Astrocyte of the spinal cord (primary cell): ENCODE measurements around the gene RFESD.
A peak's percentile ranks its signal among the peaks of the same experiment; 100 is the strongest.

Experiments used
- DNase-seq: peaks from one replicate; pipeline ENCODE4 v3.0.0; 2011; ENCODE audit warnings: low read depth, low spot score
- H3K4me3 ChIP-seq: 2 replicates; pipeline ENCODE4 v1.5.1; 2011; ENCODE audit warnings: low read depth, mild to moderate bottlenecking, low read length, moderate library complexity
- CTCF ChIP-seq: IDR thresholded peaks from 2 replicates; pipeline ENCODE4 v1.5.1; 2012; ENCODE audit warnings: low read depth, mild to moderate bottlenecking, low read length, inconsistent platforms
- in situ Hi-C: cut with HindIII; loops from 2 replicates; pipeline ENCODE4 v1.10.0; 2017; ENCODE audit warnings: low sequenced_read_pairs

Gene RFESD

DNA sequence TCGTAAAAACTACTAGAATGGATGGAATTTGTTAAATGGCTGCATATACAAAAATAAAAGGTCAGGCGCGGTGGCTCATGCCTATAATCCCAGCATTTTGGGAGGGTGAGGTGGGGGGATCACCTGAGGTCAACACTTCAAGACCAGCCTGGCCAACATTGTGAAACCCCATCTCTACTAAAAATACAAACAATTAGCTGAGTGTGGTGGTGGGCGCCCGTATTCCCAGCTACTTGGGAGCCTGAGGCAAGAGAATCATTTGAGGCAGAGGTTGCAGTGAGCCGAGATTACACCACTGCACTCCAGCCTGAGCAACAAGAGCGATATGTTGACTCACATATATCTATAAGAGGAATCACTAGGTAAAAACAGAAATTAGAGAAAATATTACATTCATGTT lies 36.0 kb upstream of the RFESD start:
- no peak for DNase-seq
- no peak for TF ChIP-seq CTCF
- no peak overlapping the region for H3K4me3 ChIP-seq
- in situ Hi-C loops = no loop called here

- no peak for DNase-seq
- H3K4me3 ChIP-seq = no peak overlapping the region
- in situ Hi-C loops = no loop called here
- TF ChIP-seq CTCF = no peak
Observed at GRCh38 chr5:95611396-95611795, 35.2 kb upstream of the RFESD start.

- no peak overlapping the region for H3K4me3 ChIP-seq
- DNase-seq = no peak
- no peak for TF ChIP-seq CTCF
- in situ Hi-C loops = no loop called here
Observed at GRCh38 chr5:95613514-95613913, 33.1 kb upstream of the RFESD start.

DNA sequence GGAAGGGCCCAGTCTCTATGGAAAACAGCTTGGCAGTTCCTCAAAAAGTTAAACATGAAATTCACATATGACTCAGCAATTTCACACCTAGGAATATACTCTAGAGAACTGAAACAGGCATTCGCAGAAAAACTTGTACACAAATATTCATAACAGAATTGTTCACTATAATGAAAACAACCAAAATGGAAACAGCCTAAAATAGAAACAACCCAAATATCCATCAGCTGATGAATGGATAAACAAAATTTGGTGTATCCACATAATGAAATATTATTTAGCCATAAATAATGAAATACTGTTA lies 31.5 kb upstream of the RFESD start:
- no peak for TF ChIP-seq CTCF
- H3K4me3 ChIP-seq = no peak overlapping the region
- DNase-seq = no peak
- in situ Hi-C loops = no loop called here

- peak; percentile 23 for DNase-seq
- H3K4me3 ChIP-seq = no peak overlapping the region
- TF ChIP-seq CTCF = no peak
- in situ Hi-C loops = no loop called here
Observed at GRCh38 chr5:95617057-95617456, 29.5 kb upstream of the RFESD start.

GRCh38 chr5:95619096-95619495 lies 27.5 kb upstream of the RFESD start:
- no peak overlapping the region for H3K4me3 ChIP-seq
- no peak for DNase-seq
- in situ Hi-C loops = no loop called here
- no peak for TF ChIP-seq CTCF

DNA sequence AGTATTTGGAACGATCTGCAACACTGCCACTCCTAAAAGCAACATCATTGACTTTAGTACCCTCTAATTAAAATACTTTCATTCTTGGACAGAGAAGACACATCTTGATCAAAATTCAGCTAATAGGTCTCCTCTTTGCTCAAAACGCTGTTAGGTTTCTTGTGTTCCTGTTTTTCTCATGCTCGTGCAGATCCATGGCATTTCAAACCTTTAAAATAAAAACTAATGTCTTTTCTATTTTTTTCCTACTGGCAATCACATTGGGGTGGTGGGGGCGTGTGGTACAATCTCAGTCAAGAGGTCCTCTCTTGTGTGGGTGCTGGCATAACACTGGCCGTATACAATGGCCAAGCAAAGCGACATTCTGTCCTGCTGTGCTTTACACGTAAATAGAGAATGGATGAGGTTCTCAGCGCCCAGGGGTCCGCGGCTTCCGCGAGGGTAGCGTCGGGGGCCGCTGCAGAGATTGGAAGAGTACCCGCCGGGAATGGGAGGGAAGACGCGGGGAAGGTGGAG lies 27.0 kb upstream of the RFESD start:
- no peak for TF ChIP-seq CTCF

More for the DNA sequence above, 27.0 kb upstream of the RFESD start:
- in situ Hi-C loops = no loop called here
- H3K4me3 ChIP-seq = peak overlapping the region; percentile 45
- no peak for DNase-seq
